Measurements from ENCODE around the gene SORBS2.

GRCh38 chr4:185825737-185826136 lies 13.7 kb upstream of the SORBS2 start:
- no peak for TF ChIP-seq POLR2A (IDR thresholded peaks at IDR 0.05)
- TF ChIP-seq, protein P1, sequence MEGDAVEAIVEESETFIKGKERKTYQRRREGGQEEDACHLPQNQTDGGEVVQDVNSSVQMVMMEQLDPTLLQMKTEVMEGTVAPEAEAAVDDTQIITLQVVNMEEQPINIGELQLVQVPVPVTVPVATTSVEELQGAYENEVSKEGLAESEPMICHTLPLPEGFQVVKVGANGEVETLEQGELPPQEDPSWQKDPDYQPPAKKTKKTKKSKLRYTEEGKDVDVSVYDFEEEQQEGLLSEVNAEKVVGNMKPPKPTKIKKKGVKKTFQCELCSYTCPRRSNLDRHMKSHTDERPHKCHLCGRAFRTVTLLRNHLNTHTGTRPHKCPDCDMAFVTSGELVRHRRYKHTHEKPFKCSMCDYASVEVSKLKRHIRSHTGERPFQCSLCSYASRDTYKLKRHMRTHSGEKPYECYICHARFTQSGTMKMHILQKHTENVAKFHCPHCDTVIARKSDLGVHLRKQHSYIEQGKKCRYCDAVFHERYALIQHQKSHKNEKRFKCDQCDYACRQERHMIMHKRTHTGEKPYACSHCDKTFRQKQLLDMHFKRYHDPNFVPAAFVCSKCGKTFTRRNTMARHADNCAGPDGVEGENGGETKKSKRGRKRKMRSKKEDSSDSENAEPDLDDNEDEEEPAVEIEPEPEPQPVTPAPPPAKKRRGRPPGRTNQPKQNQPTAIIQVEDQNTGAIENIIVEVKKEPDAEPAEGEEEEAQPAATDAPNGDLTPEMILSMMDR (IDR thresholded peaks at IDR 0.05), result no peak

Measured in gastroesophageal sphincter (tissue), 3 donors.